ENCODE data around the gene TGM2. TPM values are rescaled to one million over a fixed set of nuclear protein-coding genes. Genes with fewer than 3 reads are reported as not detected.

TGM2 gene
- total RNA-seq, 1 donor from 2014 or later = 670 TPM

GRCh38 chr20:38162878-38163875 lies 1.9 kb downstream of the TGM2 start:
- DNase-seq (ENCODE audit: extremely low read depth, low read depth, low spot score) = no peak

DNA sequence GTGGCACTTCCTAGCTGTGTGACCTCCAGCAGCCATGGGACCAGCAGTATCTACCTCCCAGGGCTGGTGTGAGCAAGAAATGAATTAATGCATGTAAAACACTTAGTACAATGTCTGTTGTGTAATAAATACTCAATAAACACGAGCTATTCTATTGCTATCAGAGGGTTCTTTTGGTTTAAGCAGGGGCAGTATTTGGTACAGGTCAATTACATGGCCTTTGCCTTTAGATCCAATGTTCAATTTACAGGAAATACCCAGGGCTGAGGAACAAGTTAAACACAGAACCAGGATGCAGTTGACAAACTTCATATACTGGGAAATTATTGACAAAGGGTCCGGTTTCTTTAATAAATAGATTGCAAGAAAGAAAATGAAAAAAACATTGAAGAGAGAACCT lies 2.9 kb downstream of the TGM2 start:
- no peak for DNase-seq (ENCODE audit: extremely low read depth, low read depth, low spot score)

DNA sequence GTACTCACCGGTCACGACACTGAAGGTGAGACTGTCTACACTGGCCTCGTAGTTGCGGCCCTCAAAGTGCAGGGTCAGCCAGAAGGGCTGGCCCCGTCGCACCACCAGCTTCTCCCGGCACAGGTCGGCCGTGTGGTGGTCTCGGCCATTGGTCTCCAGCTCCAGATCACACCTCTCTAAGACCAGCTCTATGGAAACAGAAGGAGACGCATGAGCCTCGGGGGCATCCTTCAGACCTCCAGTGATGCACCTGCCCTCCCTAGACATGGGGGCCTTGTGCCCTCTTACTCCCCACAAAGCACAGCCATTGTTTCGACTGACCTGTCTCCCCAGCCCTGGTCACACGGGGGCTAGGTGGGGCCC lies 3.7 kb downstream of the TGM2 start:
- DNase-seq (ENCODE audit: extremely low read depth, low read depth, low spot score) = no peak

- no peak for DNase-seq (ENCODE audit: extremely low read depth, low read depth, low spot score)
Observed at GRCh38 chr20:38159957-38160756, 4.9 kb downstream of the TGM2 start.

DNA sequence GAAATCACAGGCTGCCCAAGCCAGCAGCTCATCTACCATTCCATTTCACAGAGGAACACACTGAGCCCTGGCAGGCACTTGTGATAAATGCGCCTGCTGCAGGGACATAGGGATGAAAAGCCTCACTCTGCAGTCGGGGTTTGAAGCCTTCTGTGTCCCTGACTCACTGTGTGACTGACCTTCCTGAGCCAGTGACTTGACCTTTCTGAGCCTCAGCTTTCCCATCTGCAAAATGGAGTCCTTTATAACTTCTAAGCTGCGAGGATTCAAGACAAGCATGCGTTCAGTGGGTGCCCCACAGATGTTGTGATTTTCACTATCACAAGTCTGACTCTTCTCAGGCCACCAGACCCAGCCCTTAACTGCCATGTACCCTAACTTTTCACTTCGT lies 5.5 kb downstream of the TGM2 start:
- DNase-seq (ENCODE audit: extremely low read depth, low read depth, low spot score) = no peak

DNA sequence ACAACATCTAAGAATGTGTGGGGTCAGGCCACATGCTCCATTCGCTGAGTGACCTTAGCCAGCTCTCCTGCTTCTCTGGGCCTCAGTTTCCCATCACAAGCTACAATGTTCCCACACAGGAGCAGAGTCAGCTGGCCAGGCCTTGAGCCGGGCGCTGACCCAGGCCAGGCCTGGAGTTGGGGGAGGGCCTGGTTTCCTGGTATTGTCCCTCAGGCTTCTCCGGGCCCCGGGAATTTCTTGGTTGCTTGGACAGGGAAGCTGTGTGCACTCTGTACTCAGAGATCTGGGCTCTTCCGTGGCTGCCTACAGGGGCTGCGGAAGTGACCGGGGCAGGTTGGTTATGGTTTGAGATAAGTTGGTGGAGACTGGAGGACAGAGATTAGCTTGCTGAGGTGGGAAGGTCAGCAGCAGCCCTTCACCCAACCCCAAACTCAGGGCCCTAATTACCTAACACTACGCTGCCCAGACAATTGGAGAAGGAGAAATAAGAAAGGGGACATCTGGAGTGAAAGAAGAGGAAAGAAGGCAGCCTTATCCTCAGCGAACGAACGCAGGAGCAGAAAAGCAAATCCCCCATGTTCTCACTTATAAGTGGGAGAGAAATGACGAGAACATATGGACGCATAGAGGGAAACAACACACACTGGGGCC lies 6.2 kb downstream of the TGM2 start:
- DNase-seq (ENCODE audit: extremely low read depth, low read depth, low spot score) = no peak

DNA sequence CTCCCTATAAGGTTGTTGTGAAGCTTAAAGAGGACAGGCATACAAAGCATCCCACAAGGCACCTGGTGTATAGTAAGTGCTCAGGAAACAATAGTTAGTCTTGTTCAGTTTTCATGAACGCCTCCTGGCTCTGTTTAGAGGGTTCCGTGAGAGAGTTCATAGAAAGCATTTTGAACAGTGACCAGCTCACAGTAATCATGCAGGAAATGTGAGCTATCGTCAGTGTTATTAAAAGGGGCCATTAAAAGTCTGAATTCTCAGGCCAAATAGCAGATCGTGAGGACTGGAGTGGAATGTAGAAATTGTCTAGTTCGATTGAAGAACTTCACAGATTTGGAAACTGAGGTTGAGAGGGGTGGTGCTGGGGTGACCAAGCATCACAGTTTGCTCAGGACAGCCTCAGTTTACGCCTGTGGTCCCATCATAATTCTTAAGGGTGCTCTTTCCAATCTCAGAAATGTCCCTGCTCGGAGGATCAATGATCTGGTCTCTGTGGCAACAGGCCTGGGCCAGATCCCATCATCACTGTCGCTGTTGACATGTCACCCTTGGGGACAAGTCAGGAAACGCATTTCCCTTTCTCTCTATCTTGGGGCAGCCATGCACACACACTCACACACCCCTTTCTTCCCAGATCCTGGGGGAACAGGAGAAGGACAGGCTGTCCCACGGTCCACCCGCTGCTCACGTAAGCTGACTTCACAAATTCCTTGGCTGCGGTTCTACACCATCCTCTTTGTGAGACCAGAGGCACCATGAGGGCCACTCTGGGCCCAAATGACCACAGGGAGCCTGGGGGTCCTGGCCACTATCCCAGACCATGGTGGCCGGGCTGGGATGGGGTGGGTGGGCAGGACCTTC lies 7.2 kb downstream of the TGM2 start:
- DNase-seq (ENCODE audit: extremely low read depth, low read depth, low spot score) = no peak

GRCh38 chr20:38156888-38157634 lies 8.0 kb downstream of the TGM2 start:
- no peak for DNase-seq (ENCODE audit: extremely low read depth, low read depth, low spot score)

DNA sequence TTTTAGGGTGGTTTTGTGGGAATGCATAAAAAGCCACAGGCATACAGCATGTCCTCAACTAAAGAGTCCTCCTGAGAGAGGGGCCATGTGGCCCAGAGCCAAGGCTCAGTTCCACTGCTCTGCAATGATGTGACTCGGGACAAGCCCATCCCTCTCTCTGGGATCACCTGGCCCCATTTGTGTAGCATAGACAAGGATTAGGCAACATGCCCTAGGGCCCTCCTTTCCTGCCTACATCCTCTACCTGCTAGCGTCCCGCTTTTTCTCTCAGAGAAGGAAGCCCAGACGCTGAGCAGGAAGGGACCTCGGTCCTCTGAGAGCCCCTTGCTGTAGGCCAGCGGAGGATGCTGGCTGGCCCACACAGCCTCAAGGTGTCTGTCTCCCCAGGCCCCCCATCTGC lies 8.8 kb downstream of the TGM2 start:
- DNase-seq (ENCODE audit: extremely low read depth, low read depth, low spot score) = no peak

GRCh38 chr20:38155811-38156210 lies 9.3 kb downstream of the TGM2 start:
- DNase-seq (ENCODE audit: extremely low read depth, low read depth, low spot score) = no peak

DNA sequence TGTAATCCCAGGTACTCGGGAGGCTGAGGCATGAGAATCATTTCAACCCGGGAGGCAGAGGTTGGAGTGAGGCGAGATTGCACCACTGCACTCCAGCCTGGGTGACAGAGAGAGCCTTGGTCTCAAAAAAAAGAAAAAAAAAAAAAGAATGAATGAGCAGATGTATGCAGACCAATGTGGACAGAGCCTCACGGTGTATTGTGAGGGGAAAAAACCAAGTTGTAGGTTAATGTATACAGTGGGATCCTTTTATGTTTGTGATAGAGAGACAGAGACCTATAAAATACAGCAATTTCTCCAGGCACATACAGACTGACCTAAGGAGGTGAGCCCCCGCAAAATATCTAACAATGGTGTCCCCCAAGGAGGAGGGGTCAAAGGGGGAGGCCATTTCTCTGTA lies 11.7 kb downstream of the TGM2 start:
- DNase-seq (ENCODE audit: extremely low read depth, low read depth, low spot score) = no peak

DNA sequence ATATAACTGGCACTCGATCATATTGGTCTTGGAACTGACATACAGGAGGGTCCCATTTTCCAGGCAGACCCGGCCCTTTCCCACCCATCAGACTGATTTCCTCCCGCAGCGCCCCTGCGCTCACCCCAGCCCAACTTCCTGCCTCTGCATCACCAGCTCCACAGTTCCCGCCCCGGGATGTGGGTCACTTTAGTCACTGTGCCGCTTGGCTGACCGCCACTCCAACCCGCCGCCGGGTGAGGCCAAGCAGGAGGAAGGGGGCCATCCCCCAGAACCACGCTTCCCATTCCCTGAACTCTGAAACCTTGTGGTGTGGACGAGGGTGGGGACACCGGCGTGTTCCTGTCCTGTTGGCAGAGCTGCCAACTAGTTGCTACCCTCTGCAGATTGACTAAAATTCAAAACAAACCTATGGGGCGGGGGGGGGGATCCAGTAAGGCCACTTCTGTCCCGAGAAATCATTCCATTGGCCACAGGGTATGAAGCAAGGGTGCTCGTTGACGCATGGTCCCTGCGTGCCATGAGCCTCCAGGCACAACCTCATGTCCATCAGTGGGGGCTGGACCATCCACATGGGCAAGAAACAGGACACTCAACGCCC lies 12.3 kb downstream of the TGM2 start:
- no peak for DNase-seq (ENCODE audit: extremely low read depth, low read depth, low spot score)

- no peak for DNase-seq (ENCODE audit: extremely low read depth, low read depth, low spot score)
Observed at GRCh38 chr20:38152175-38152620, 12.9 kb downstream of the TGM2 start.

GRCh38 chr20:38151455-38151854 lies 13.6 kb downstream of the TGM2 start:
- DNase-seq (ENCODE audit: extremely low read depth, low read depth, low spot score) = no peak

DNA sequence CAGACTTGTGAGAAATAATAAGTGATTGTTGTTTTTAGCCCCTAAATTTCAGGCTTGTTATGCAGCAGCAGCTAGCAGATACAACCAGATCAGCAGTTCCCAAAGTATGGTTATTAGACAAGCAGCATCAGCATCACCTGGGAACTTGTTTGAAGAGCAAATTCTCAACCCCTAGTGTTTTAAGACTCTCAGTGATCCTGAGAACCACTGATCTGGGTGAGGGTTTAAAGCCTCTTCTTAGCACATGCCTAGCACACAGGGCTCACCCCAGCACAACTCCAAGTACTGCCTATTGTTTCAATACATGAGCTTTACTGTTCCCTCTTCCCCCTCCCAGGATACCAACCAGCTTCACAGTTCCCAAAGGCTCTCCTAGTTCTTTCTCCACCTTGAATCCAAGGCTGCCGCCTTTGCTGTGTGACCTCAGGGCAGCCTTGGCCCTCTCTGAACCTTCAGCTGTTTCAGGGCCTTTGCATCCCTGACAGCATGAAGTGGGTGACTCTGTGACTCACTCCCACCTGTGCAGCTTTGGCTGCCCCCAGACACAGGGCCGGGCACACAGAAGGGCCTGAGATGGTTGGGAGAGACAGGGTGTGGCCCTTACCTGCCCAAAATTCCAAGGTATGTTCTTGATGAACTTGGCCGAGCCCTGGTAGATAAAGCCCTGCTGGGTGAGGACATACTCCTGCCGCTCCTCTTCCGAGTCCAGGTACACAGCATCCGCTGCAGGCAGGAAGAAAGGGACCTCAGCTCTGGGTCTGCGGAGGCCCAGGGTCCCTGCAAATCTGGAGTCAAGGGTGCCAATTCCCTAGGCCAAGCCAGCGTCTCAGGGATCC lies 14.5 kb downstream of the TGM2 start:
- DNase-seq (ENCODE audit: extremely low read depth, low read depth, low spot score) = no peak

DNA sequence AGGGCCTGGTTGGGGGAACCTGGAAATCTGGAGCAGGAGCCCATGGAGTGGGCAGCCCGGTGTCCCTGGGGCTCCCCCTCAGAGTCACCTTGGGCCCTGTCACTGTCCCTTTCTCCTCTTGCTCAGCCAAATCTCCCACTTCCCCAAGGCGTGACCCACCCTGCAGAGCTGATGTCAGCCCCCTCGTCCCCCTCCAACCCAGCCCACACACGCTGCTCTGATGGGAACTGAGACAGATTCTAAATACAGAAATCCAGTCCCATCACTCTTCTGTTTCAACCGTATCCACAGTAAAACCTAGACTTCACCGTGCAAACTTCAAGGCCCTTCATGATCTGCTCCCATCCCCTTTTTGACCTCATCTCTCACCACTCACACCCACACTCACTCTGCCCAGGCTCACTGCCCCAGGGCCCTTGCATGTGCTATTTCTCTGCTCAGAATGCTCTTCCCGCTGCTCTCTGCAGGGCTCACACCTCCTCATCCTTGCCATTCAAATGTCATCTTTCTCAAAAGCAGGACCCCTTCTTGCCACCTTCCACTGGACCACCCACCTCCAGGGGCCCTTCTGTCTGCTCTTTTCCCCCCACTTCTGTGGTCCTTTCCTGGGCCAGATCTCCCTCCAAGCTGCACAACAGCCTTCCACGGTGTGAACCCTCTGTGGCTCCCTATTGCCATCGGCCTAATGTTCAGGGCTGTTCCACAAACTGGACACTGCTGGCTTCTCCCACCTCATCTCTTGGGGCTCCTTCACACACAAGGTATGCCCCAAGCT lies 16.6 kb downstream of the TGM2 start:
- DNase-seq (ENCODE audit: extremely low read depth, low read depth, low spot score) = no peak

DNA sequence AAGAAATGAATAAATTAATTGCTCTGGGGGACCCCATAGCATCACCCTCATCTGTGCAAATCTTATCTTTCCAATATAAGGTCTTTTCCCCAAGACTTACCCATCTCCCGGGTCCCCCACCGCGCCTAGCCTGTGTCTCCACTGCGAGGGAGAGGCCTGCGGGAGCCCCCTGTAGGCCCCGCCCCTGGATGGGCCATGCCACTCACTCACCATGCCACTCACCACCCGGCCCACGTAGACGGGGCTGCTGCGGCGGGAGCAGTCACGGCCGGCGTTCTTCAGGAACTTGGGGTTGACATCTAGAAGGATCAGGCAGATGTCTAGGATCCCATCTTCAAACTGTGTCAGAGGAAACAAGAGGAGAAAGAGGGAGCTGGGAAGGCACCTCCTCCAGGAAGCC lies 17.3 kb downstream of the TGM2 start:
- no peak for DNase-seq (ENCODE audit: extremely low read depth, low read depth, low spot score)

GRCh38 chr20:38147163-38147562 lies 17.9 kb downstream of the TGM2 start:
- DNase-seq (ENCODE audit: extremely low read depth, low read depth, low spot score) = no peak

All from glomerular endothelial cell (primary cell).